22Rv1 (cell line): ENCODE results near the gene PEAK3.

Source experiments
- CTCF ChIP-seq: fragments of 450-650 bp; IDR thresholded peaks from 2 replicates; pipeline ENCODE4 v1.5.1; 2017; ENCODE audit warnings: mild to moderate bottlenecking
- ZFX ChIP-seq: fragments of 450-650 bp; IDR thresholded peaks from 2 replicates; pipeline ENCODE4 v1.6.1; 2017; ENCODE audit warnings: antibody characterized with exemption, borderline replicate concordance

GRCh38 chr19:2286402-2287140, 4.6 kb upstream of the PEAK3 start:
- TF ChIP-seq CTCF (no peak), ZFX (no peak)
